ENCODE measurements around the gene SIL1. TPM values are rescaled to one million over a fixed set of nuclear protein-coding genes. Genes with fewer than 3 reads are reported as not detected.
A peak's percentile ranks its signal among the peaks of the same experiment; 100 is the strongest.

Gene SIL1
- total RNA-seq, 2 donors from 2014 or later, result 31.6 to 64.4 TPM

GRCh38 chr5:139137697-139138096, 60.5 kb downstream of the SIL1 start:
- no peaks in the 10 kb centered on the region for H3K36me3 ChIP-seq
- no peaks in the 10 kb centered on the region for H3K9me3 ChIP-seq
- no peak overlapping the region for H3K27ac ChIP-seq
- no peak for TF ChIP-seq CTCF (IDR thresholded peaks at IDR 0.05)
- intact Hi-C loops (cut with DNase I), result no loop called here
- H3K9ac ChIP-seq (ENCODE audit: low read depth in 2 of 2, low read length in 2 of 2), result no peak overlapping the region
- DNase-seq, result no peak
- no peaks in the 10 kb centered on the region for H3K27me3 ChIP-seq
- H3K4me3 ChIP-seq, result no peak overlapping the region
- peaks cover 7% of the 10 kb centered on the region for H3K4me1 ChIP-seq

DNA sequence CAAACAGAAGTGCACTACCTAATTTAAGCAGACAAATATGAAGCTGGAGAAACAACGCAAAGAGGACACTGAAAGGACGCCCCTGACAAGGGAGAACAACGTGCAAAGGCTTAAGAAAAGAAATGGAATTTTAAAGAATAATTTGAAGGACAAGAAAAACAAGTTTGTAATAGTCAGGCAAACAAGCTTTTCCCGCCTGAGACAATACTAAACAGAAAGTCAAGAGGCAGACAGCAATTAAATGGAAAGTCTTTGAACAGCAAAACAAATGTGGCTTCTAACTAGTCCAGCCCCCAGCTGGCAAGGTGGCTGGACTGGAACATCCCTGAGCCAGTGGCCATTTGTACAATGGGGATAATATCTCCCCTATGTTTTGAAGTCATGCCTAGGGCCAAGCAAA, 63.3 kb downstream of the SIL1 start:
- intact Hi-C loops (cut with DNase I), result no loop called here
- Histone ChIP-seq H3K9ac (ENCODE audit: low read depth in 2 of 2, low read length in 2 of 2) (no peak overlapping the region), H3K27ac (no peak overlapping the region), H3K36me3 (no peaks in the 10 kb centered on the region), H3K4me1 (no peaks in the 10 kb centered on the region), H3K27me3 (no peaks in the 10 kb centered on the region), H3K9me3 (no peaks in the 10 kb centered on the region), H3K4me3 (no peak overlapping the region)
- TF ChIP-seq CTCF (IDR thresholded peaks at IDR 0.05), result no peak
- no peak for DNase-seq

DNA sequence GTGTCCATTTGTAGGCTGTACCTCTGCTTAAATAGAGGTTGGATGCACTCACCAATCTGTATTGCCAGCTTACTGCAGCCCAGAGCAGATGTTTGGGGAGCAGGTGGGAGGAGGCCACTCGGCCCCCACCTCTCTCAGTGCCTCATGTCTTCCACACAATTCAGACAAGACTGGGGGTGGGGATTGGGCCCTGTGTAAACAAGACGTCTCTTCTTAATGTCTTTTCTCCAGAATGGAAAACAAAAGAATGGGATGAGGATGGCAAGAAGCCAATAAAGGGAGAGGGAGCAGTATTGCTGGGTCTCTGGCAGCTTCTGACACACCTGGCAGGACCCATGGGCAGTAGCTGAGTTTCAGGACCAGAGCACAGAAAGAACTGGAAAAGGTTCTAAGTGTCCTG, 64.9 kb downstream of the SIL1 start:
- Histone ChIP-seq H3K27ac (no peak overlapping the region), H3K9me3 (no peaks in the 10 kb centered on the region), H3K27me3 (no peaks in the 10 kb centered on the region), H3K4me3 (no peak overlapping the region), H3K4me1 (no peaks in the 10 kb centered on the region), H3K9ac (ENCODE audit: low read depth in 2 of 2, low read length in 2 of 2) (no peak overlapping the region), H3K36me3 (no peaks in the 10 kb centered on the region)
- DNase-seq, result no peak
- intact Hi-C loops (cut with DNase I), result no loop called here
- no peak for TF ChIP-seq CTCF (IDR thresholded peaks at IDR 0.05)

DNA sequence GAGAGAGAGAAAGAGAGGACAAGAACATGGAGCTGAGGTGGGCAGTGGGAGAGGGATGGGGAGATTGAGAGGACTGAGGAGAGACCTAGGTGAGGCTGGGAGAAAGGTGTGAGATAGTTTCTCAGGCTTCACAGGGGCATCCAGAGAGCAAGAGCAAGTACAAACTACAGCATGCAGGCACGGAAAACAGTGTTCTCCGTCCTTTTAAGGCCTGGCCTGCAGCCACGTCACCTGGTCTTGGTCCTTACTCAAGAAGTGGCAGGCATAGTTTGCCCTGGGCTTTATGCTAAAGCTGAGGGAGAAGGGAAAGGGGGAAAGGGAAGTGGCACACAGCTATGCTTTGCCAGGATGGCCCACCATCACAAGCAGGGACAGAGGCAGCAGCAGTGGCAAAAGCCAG, 65.7 kb downstream of the SIL1 start:
- Histone ChIP-seq H3K36me3 (no peaks in the 10 kb centered on the region), H3K27ac (no peak overlapping the region), H3K4me1 (no peaks in the 10 kb centered on the region), H3K27me3 (no peaks in the 10 kb centered on the region), H3K4me3 (no peak overlapping the region), H3K9me3 (no peaks in the 10 kb centered on the region), H3K9ac (ENCODE audit: low read depth in 2 of 2, low read length in 2 of 2) (no peak overlapping the region)
- DNase-seq, result no peak
- TF ChIP-seq CTCF (IDR thresholded peaks at IDR 0.05), result no peak
- intact Hi-C loops (cut with DNase I), result no loop called here

DNA sequence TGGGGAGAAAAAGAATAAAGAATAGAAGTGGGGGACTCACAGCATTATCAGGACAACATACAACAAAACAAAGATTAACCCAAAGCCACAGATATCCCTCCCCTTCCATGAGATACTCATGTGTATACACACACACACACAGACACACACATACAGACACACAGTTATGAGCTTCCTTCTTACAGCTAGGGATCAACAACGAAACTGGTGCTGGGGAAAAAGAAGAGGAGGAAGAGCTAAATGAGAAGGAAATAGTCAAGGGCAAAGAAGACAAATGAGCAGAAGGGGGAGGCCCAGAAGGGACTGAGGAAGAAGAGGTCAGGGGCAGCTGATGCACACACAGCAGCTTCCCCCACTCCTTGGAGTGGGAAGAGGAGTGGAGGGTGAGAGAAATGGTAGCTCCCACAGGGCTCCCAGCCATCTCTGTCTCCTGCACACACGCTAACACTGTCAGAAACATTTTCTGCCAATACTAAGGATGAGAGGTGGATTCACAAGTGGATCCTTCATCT, 66.2 kb downstream of the SIL1 start:
- Histone ChIP-seq H3K4me1 (no peaks in the 10 kb centered on the region), H3K36me3 (no peaks in the 10 kb centered on the region), H3K27ac (peak overlapping the region; percentile 36), H3K9me3 (no peaks in the 10 kb centered on the region), H3K9ac (ENCODE audit: low read depth in 2 of 2, low read length in 2 of 2) (no peak overlapping the region), H3K27me3 (no peaks in the 10 kb centered on the region), H3K4me3 (no peak overlapping the region)
- intact Hi-C loops (cut with DNase I), result no loop called here
- DNase-seq, result no peak
- no peak for TF ChIP-seq CTCF (IDR thresholded peaks at IDR 0.05)

DNA sequence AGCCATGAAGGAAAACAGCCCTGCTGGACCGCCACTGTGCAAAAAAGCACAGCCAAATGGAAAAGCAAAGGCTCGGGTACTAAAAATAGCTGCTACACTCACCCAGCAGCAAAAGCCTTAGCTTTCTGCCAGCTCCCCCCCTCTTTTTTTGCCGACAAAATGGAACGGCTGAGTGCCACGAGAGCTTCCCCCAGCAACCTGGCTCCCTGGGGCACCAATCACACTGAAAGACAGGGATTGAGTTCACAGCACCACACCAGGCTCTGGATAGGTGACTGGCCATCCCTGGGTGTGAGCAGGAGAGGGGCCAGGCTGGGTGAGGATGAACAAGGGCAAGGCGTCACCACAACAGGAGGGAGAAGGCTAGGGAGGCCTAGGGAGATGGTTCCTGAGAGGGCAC, 66.7 kb downstream of the SIL1 start:
- Histone ChIP-seq H3K27ac (peak overlapping the region; percentile 36), H3K36me3 (no peaks in the 10 kb centered on the region), H3K4me3 (no peak overlapping the region), H3K27me3 (no peaks in the 10 kb centered on the region), H3K9ac (ENCODE audit: low read depth in 2 of 2, low read length in 2 of 2) (no peak overlapping the region), H3K4me1 (no peaks in the 10 kb centered on the region), H3K9me3 (no peaks in the 10 kb centered on the region)
- TF ChIP-seq CTCF (IDR thresholded peaks at IDR 0.05), result no peak
- no peak for DNase-seq
- intact Hi-C loops (cut with DNase I), result no loop called here

All from colonic mucosa (tissue), 4 donors.